Naive thymus-derived CD8-positive, alpha-beta T cell (primary cell): ENCODE measurements around the gene HCST. TPM values are rescaled to one million over a fixed set of nuclear protein-coding genes. Genes with fewer than 3 reads are reported as not detected.
"Not testable (repeated sequence)": the region's sequence is repeated elsewhere in the genome, so short reads cannot be mapped to it uniquely, and the experiment has no call there.

Source experiments
- ATAC-seq, 2 donors: fragments of 150-1000 bp; cut with Tn5 transposase in 1 of 2; sonication (Bioruptor Pico), chemical (Tn5 transposase) in 1 of 2; 1 replicate in 1 of 2; 2 replicates in 1 of 2; pipeline ENCODE4 v1.10.0; 2021; ENCODE audit warnings: mild to moderate bottlenecking in 2 of 2, moderate library complexity in 2 of 2
- POLR2A ChIA-PET: fragments of 350-600 bp; sonication (Branson Sonifier 250); formaldehyde crosslinking; loops from one replicate; lab custom pipeline; 2021; ENCODE audit warnings: antibody characterized with exemption; lab: Charles Lee
- DNase-seq, 10 donors: peaks; one replicate each; pipeline versions ENCODE4 v3.0.0 to v3.0.0-alpha.2; 2020 to 2022
- H3K27ac Mint-ChIP-seq, 10 donors: one replicate each; pipeline ENCODE4 v1.8.0; 2020 to 2022; ENCODE audit warnings: mild to moderate bottlenecking in 10 of 10, mixed read lengths in 10 of 10, moderate library complexity in 4 of 10, inconsistent platforms in 1 of 10
- H3K27me3 Mint-ChIP-seq, 5 donors: one replicate each; pipeline ENCODE4 v1.8.0; 2021 to 2022; ENCODE audit warnings: mixed read lengths in 5 of 5
- H3K36me3 Mint-ChIP-seq, 3 donors: one replicate each; pipeline ENCODE4 v1.8.0; 2020 to 2022; ENCODE audit warnings: mixed read lengths in 3 of 3, mild to moderate bottlenecking in 2 of 3, inconsistent platforms in 1 of 3
- H3K4me1 Mint-ChIP-seq, 4 donors: one replicate each; pipeline ENCODE4 v1.8.0; 2021 to 2022; ENCODE audit warnings: mixed read lengths in 4 of 4
- H3K4me3 Mint-ChIP-seq, 10 donors: one replicate each; pipeline ENCODE4 v1.8.0; 2020 to 2022; ENCODE audit warnings: mild to moderate bottlenecking in 10 of 10, mixed read lengths in 10 of 10, moderate library complexity in 6 of 10, inconsistent platforms in 1 of 10
- H3K9me3 Mint-ChIP-seq, 9 donors: one replicate each; pipeline ENCODE4 v1.8.0; 2020 to 2022; ENCODE audit warnings: mixed read lengths in 9 of 9, mild to moderate bottlenecking in 3 of 9, inconsistent platforms in 1 of 9, moderate library complexity in 1 of 9
- polyA plus RNA-seq, 3 donors: library from polyadenylated mRNA; unstranded; fragments of 300-500 nt; fragmentation: Illumina TruSeq; gene quantifications; one replicate each; pipeline ENCODE4 v1.2.3, GENCODE V29; 2021
- total RNA-seq, 8 experiments: library from RNA in 2 of 8; stranded (reverse) in 2 of 8; gene quantifications; one replicate each; pipeline ENCODE4 v1.2.3 and lab custom pipeline; 2021 to 2026

HCST gene
- total and polyA plus RNA-seq, 5 experiments from 2014 or later: 85.7 to 1,751 (median 1,254) TPM

GRCh38 chr19:35882114-35882832, 20.1 kb upstream of the HCST start:
- no peak overlapping the region for H3K4me3 Mint-ChIP-seq
- H3K4me1 Mint-ChIP-seq: peaks cover 6 to 17% (median 13%) of the 10 kb centered on the region in 4 donors
- POLR2A ChIA-PET: interaction anchor here (0.5 to 4.8 kb wide), 8 partner anchors 9 to 76 kb away, joined by 3 to 58 read pairs (median 4); partner anchors contain the start of genes HCST and NFKBID
- ATAC-seq: peak; percentile 51 to 61
- peaks cover 5 to 30% (median 18%) of the 10 kb centered on the region in 5 donors for H3K27me3 Mint-ChIP-seq
- peak overlapping the region in 1 of 10 donors; percentile 67 for H3K27ac Mint-ChIP-seq
- H3K9me3 Mint-ChIP-seq: peaks cover 0 to 3% (median 0%) of the 10 kb centered on the region in 9 donors
- DNase-seq: peak in 8 of 10 donors; percentile 22 to 77 (median 52)
- peaks cover 0 to 16% (median 2%) of the 10 kb centered on the region in 3 donors for H3K36me3 Mint-ChIP-seq

- no peak overlapping the region for H3K4me3 Mint-ChIP-seq
- peaks cover 8 to 32% (median 11%) of the 10 kb centered on the region in 3 donors for H3K36me3 Mint-ChIP-seq
- POLR2A ChIA-PET: interaction anchor here (0.7 to 4.8 kb wide), 6 partner anchors 11 to 166 kb away, joined by 3 to 58 read pairs (median 7); partner anchors contain the start of genes HCST and NFKBID
- DNase-seq: no peak
- ATAC-seq: peak in 1 of 2 donors; percentile 22
- H3K27ac Mint-ChIP-seq: peak overlapping the region in 4 of 10 donors; percentile 7 to 68 (median 38)
- H3K9me3 Mint-ChIP-seq: peaks cover 0 to 3% (median 0%) of the 10 kb centered on the region in 9 donors
- H3K27me3 Mint-ChIP-seq: peaks cover 2 to 14% (median 8%) of the 10 kb centered on the region in 5 donors
- peaks cover 6 to 26% (median 16%) of the 10 kb centered on the region in 4 donors for H3K4me1 Mint-ChIP-seq
These were observed 18.4 kb upstream of the HCST start for GRCh38 chr19:35883882-35884281.

GRCh38 chr19:35885225-35885738, 17.0 kb upstream of the HCST start:
- no peak for DNase-seq
- Mint-ChIP-seq H3K36me3 (peaks cover 8 to 45% (median 17%) of the 10 kb centered on the region in 3 donors), H3K27me3 (peaks cover 0 to under 1% (median 0%) of the 10 kb centered on the region in 5 donors), H3K4me3 (no peak overlapping the region), H3K9me3 (no peaks in the 10 kb centered on the region), H3K4me1 (peaks cover 6 to 17% (median 10%) of the 10 kb centered on the region in 4 donors), H3K27ac (peak overlapping the region in 6 of 10 donors; percentile 19 to 79 (median 70))
- no peak for ATAC-seq
- POLR2A ChIA-PET: interaction anchor here (0.6 to 2.0 kb wide), 4 partner anchors 11 to 88 kb away, joined by 3 to 8 read pairs (median 4); no protein-coding TSS in a partner anchor

GRCh38 chr19:35885904-35886303, 16.4 kb upstream of the HCST start:
- no peak overlapping the region for H3K4me3 Mint-ChIP-seq
- H3K9me3 Mint-ChIP-seq: no peaks in the 10 kb centered on the region
- no peaks in the 10 kb centered on the region for H3K27me3 Mint-ChIP-seq
- POLR2A ChIA-PET: interaction anchor here (0.6 to 2.0 kb wide), 4 partner anchors 11 to 88 kb away, joined by 3 to 8 read pairs (median 4); no protein-coding TSS in a partner anchor
- H3K36me3 Mint-ChIP-seq: peaks cover 8 to 50% (median 18%) of the 10 kb centered on the region in 3 donors
- peaks cover 6 to 17% (median 10%) of the 10 kb centered on the region in 4 donors for H3K4me1 Mint-ChIP-seq
- no peak for ATAC-seq
- DNase-seq: no peak
- H3K27ac Mint-ChIP-seq: peak overlapping the region in 3 of 10 donors; percentile 71 to 79 (median 73)

GRCh38 chr19:35887197-35887596, 15.1 kb upstream of the HCST start:
- Mint-ChIP-seq H3K4me1 (peaks cover 5 to 14% (median 9%) of the 10 kb centered on the region in 4 donors), H3K36me3 (peaks cover 8 to 59% (median 22%) of the 10 kb centered on the region in 3 donors), H3K9me3 (no peaks in the 10 kb centered on the region), H3K4me3 (no peak overlapping the region), H3K27me3 (no peaks in the 10 kb centered on the region), H3K27ac (peak overlapping the region in 2 of 10 donors; percentile 81 to 92)
- POLR2A ChIA-PET: no interaction called here
- DNase-seq: no peak
- no peak for ATAC-seq

GRCh38 chr19:35888398-35888797, 13.9 kb upstream of the HCST start:
- Mint-ChIP-seq H3K36me3 (peaks cover 8 to 69% (median 22%) of the 10 kb centered on the region in 3 donors), H3K27ac (peak overlapping the region in 7 of 10 donors; percentile 36 to 92 (median 63)), H3K27me3 (no peaks in the 10 kb centered on the region), H3K9me3 (no peaks in the 10 kb centered on the region), H3K4me3 (no peak overlapping the region), H3K4me1 (peaks cover 4 to 11% (median 9%) of the 10 kb centered on the region in 4 donors)
- ATAC-seq (no peak), DNase-seq (no peak)
- POLR2A ChIA-PET: no interaction called here

GRCh38 chr19:35889370-35890112, 12.8 kb upstream of the HCST start:
- ATAC-seq: no peak
- peaks cover 8 to 81% (median 22%) of the 10 kb centered on the region in 3 donors for H3K36me3 Mint-ChIP-seq
- no peak for DNase-seq

GRCh38 chr19:35890113-35890650, 12.1 kb upstream of the HCST start:
- Mint-ChIP-seq H3K36me3 (peaks cover 8 to 86% (median 22%) of the 10 kb centered on the region in 3 donors), H3K27ac (peak overlapping the region in 3 of 10 donors; percentile 36 to 62 (median 44)), H3K4me1 (peaks cover 7 to 13% (median 10%) of the 10 kb centered on the region in 4 donors), H3K4me3 (no peak overlapping the region), H3K27me3 (no peaks in the 10 kb centered on the region), H3K9me3 (no peaks in the 10 kb centered on the region)
- ATAC-seq (no peak), DNase-seq (no peak)
- POLR2A ChIA-PET: interaction anchor here (0.8 to 1.0 kb wide), 2 partner anchors 8 to 39 kb away, joined by 3 to 4 read pairs; no protein-coding TSS in a partner anchor

More at GRCh38 chr19:35889370-35890112, 12.8 kb upstream of the HCST start:
- no peaks in the 10 kb centered on the region for H3K27me3 Mint-ChIP-seq
- POLR2A ChIA-PET: interaction anchor here (0.6 to 1.0 kb wide), 3 partner anchors 9 to 163 kb away, joined by 3 to 4 read pairs (median 4); no protein-coding TSS in a partner anchor
- H3K4me1 Mint-ChIP-seq: peaks cover 4 to 13% (median 9%) of the 10 kb centered on the region in 4 donors
- H3K9me3 Mint-ChIP-seq: no peaks in the 10 kb centered on the region
- H3K27ac Mint-ChIP-seq: peak overlapping the region in 3 of 10 donors; percentile 6 to 40 (median 34)
- no peak overlapping the region for H3K4me3 Mint-ChIP-seq

- H3K4me3 Mint-ChIP-seq, POLR2A ChIA-PET, H3K9me3 Mint-ChIP-seq, H3K27me3 Mint-ChIP-seq, ATAC-seq, DNase-seq: not testable (repeated sequence)
- peak overlapping the region in 2 of 10 donors; percentile 22 to 56 for H3K27ac Mint-ChIP-seq
- H3K36me3 Mint-ChIP-seq: peaks cover 8 to 89% (median 21%) of the 10 kb centered on the region in 3 donors
- H3K4me1 Mint-ChIP-seq: peaks cover 12 to 25% (median 16%) of the 10 kb centered on the region in 4 donors
These were observed 10.5 kb upstream of the HCST start for GRCh38 chr19:35891819-35892218.

- no peaks in the 10 kb centered on the region for H3K9me3 Mint-ChIP-seq
- DNase-seq: no peak
- peak overlapping the region in 1 of 10 donors; percentile 48 for H3K27ac Mint-ChIP-seq
- POLR2A ChIA-PET: interaction anchor here (0.6 to 1.5 kb wide), 4 partner anchors 11 to 84 kb away, joined by 3 to 6 read pairs (median 3); no protein-coding TSS in a partner anchor
- no peak overlapping the region for H3K4me3 Mint-ChIP-seq
- peaks cover 12 to 38% (median 30%) of the 10 kb centered on the region in 4 donors for H3K4me1 Mint-ChIP-seq
- ATAC-seq: no peak
- no peaks in the 10 kb centered on the region for H3K27me3 Mint-ChIP-seq
- H3K36me3 Mint-ChIP-seq: peaks cover 0 to 71% (median 8%) of the 10 kb centered on the region in 3 donors
These were observed 8.0 kb upstream of the HCST start for GRCh38 chr19:35894342-35894741.

GRCh38 chr19:35895911-35896642, 6.3 kb upstream of the HCST start:
- H3K27me3 Mint-ChIP-seq: no peaks in the 10 kb centered on the region
- POLR2A ChIA-PET: interaction anchor here (1.0 to 2.1 kb wide), 2 partner anchors 10 to 34 kb away, joined by 4 to 8 read pairs; no protein-coding TSS in a partner anchor
- peaks cover 10 to 43% (median 37%) of the 10 kb centered on the region in 4 donors for H3K4me1 Mint-ChIP-seq
- H3K9me3 Mint-ChIP-seq: no peaks in the 10 kb centered on the region
- ATAC-seq (no peak), DNase-seq (no peak)
- H3K4me3 Mint-ChIP-seq: peak overlapping the region in 4 of 10 donors; percentile 9 to 54 (median 46)
- peaks cover 0 to 56% (median 2%) of the 10 kb centered on the region in 3 donors for H3K36me3 Mint-ChIP-seq
- peak overlapping the region in 7 of 10 donors; percentile 14 to 85 (median 65) for H3K27ac Mint-ChIP-seq
